GM03348 (cell line): ENCODE measurements around the gene PNMT.
A peak's percentile ranks its signal among the peaks of the same experiment; 100 is the strongest.

Experiments
- DNase-seq: peaks from one replicate; pipeline ENCODE4 v3.0.0; 2012; ENCODE audit warnings: low spot score

PNMT gene

DNA sequence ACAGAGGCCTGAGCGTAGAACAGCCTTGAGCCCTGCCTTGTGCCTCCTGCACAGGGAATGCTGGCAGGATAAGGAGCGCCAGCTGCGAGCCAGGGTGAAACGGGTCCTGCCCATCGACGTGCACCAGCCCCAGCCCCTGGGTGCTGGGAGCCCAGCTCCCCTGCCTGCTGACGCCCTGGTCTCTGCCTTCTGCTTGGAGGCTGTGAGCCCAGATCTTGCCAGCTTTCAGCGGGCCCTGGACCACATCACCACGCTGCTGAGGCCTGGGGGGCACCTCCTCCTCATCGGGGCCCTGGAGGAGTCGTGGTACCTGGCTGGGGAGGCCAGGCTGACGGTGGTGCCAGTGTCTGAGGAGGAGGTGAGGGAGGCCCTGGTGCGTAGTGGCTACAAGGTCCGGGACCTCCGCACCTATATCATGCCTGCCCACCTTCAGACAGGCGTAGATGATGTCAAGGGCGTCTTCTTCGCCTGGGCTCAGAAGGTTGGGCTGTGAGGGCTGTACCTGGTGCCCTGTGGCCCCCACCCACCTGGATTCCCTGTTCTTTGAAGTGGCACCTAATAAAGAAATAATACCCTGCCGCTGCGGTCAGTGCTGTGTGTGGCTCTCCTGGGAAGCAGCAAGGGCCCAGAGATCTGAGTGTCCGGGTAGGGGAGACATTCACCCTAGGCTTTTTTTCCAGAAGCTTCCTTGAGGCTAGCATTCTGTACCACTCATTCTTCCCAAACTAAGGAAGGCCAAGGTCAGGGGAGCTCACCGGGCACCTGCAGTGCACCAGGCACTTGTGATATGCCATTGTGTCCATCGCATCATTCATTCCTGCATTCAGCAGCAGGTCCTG, 1.9 kb downstream of the PNMT start:
- DNase-seq, result no peak

DNA sequence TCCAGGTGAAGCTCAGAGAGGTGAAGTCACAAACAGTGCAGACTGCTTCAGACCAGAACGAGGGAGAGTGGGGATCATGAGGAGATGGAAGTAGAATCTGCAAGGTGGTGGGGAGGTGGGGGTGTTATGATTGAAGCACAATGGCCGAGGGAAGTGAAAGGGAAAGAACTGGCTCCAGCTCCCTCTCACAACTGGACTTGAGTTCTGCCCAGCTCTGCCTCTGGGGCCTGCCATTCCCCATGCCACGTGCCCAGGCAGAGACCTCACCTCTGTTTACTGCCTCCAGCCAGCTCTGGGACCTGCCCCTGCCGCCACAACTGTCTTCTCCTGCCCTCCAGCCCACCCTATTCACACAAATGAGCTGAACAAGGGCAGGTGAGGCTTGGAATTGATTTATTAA, 2.5 kb downstream of the PNMT start:
- DNase-seq, result no peak

DNA sequence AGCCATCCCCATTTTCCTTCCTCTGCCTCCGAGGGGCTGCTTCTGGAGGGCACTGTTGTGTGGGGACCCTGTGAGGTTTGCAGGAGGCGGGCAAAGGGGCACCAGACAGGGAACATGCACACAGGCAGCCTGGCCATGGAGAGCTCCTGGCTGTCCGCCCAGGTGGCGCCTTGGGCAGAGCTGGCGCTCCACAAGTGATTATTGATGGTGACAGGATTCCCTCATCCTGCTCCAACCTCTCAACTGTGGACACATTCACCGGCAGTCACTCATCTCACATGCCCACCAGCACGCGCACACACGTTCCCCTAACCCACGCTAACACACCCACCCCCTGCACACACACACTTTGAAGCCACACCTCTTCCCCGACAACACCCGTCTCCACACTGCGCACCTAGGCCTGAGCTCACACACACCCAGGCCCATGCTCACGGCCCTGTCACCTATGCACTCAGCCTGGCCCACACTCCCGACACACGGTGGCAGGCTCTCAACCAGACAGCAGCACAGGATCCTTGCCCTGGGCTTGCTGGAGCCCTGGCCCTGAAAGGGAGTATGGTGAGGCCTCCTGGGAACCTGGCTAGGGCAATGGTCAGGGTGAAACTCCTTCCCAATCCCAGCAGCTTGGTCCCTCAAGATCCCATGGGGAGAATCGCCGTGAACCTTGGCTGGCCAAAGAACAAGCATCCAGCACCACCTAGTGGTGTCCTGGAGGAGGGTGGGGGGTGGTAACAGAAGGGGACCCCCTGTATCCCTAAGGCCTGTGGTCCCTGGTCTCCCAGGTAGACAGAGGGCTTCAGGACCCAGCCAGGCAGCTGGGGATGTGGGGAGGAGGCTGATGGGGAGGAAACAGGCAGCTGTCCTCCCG, 3.6 kb downstream of the PNMT start:
- peak; percentile 64 for DNase-seq

DNA sequence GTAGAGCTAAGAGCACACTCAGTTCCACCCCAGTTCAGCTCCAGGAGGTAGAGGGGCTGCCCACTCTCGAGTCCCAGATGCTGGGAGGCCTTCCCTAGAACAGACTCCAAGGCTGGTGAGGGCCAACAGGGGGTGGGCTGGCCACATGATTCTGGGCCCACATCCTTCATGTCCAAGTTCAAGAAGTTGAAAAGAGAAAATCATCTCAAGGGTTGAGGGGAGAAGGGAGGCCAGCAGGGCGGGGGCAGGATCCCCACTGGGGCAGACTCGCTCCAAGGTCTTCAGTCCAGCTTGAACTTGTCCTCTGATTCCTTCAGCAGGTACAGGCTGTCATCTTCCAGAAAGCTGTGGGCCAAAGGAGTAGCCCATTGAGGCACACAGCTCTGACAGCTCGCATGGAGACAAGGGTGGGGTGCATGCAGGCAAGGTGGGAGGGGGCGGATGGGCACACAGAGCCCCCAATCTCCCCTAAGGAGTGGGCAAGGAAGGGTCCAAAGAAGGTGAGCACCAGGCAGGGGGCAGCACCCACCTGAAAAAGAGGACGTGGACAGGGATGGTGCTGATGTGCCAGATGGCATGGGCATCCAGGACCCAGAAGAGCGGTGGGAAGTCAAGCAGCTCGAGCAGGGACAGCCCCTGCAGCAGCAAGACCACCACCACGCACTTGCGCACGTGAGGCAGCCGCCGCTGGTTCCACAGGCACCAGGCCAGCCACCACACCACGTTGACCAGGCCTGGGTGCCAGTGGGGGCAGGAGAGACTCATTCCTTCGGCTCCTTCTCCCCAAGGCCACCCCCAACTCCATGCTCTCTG, 4.5 kb downstream of the PNMT start:
- DNase-seq, result no peak

DNA sequence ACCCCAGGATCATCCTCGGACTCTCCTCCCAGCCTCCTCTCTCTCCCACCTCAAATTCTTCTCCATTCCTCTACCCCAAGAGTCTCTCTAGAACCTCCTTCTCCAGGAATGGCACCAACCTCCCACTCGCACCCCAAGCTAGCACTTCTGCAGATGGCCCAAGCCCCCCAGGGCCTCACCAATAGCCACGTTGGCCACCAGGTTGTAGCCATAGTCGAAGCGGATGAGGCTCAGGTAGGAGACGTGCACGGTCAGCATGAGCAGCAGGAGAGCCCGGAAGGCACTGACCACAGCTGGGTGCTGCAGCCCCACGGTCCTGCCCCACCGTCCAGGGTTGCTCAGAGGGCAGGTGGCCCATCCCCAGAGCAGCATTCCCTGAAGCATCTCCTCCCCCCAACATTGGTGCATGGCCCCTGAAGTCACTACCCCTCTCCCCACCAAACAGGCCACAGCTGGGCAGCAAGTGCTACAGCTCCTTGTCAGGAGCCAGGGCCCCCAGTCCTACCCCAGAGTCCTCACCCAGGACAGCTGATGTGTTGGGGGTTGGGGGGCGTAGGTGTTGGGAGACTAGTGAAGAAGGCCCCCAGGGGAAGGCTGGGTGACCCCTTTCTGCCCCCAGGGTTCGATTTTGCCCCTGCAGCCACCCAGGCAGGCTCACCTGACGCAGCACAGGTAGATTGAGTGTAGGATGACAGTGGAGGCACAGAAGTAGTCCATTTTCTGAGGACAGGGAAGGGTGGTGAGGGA, 5.3 kb downstream of the PNMT start:
- DNase-seq, result no peak

DNA sequence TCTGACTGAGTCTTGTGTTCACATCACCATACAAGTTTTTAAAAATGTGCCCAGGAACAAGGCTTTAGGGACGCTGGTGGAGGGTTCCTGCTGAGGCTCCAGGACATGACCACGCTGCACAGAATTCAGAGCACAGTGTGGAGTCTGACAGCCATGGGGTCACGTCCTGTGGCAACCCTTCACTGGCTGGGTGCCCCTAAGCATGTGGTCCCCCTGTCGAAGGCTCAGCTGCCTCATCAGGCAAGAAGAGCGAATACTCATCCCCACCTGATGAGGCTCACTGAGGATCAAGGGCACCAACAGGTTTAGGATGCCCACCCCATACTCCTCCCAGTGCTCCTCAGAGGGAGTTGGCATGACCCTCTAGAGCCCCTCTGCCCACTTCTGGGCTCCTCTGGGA, 5.9 kb downstream of the PNMT start:
- no peak for DNase-seq

DNA sequence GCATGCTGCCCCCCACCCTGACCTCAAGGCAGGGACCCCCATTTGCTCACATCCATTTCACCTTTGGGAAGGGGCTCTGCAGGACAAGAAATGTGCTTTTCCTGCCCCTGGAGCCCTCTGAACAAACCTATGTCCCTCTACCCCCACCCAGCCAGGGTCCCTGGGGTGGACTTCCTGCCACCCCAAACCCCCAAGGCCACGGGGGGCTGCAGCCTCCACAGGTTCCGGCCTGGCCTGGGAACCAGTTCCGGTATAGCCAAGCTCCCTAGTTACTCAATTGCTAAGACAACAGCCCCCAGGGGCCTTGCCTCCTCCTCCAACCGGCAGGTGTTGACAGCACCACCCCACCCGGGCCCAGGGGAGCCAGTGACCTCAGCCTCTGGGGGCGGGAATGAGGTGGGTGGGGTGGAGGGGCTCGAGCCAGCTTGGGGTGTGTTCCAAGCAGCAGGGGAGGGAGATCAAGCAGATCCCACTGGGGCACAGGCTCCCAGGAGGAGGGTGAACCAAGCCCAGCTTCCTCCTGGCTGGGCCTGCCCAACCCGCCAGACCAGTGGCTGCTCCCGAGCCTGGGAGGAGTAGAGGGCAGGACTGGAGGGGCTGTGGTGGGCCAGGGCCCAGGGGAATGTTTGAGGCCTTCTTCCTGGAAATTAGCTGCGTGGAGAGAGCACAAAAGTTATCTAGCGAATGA, 6.6 kb downstream of the PNMT start:
- DNase-seq, result no peak

DNA sequence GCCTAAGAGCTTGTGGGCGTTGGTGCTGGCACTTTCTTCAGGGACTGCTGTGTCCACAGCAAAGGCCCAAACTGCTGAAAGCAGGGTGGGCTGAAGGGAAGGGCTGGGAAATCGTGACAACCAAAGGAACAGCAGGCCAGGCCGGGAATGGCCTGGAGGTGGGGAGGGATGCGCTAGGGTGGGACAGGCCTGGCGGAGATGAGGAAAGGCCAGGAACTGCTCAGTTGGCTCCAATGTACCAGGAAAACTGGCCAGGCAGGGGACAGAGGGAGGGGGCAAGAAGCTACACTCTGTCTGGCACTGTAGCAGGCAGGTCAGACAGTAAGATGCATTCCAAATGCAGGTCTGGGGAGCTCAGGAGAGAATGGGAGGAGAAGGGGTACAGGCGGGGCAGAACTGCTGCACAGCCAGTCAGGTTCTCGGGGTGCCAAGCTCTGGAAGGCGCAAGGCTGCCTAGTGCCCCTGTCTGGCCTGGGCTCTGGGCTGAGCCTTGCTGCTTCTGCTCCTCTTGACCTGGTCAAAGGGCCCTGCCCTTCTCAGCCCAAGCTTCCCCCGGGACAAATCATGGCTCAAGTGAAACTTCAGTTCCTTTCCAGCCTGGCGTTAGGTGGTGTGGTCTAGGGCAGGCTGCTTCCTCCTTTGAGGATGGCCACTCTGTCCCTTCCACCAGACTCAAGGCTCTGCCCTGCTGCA, 7.3 kb downstream of the PNMT start:
- no peak for DNase-seq

DNA sequence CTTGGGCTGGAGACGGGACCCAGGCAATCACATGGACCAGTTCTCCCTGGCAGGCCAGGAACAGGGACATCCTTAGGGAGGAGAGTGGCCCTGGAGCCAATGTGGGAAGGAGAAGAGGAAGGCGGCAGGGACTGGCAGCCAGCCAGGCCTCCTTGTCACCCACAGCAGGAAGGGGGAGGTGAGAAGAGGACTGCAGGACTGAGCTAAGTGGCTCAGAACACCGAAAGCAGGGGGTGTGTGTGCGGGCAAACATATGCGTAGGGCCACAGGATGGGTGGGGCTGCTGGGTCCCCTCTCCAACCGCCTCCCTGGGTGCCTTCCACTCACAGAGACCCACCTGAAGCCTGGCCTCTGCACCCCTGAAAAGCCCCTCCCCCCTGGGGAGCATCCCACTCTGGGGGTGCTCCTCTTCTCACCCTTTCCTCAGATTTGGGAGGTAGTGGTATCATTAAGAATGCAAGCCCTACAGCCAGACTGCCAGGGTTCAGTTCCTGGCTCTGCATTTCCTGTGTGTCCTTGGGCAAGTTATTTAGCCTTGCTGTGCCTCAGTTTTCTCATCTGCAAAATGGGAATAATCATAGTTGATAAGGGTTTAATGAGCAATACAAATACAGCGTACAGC, 8.1 kb downstream of the PNMT start:
- no peak for DNase-seq

DNA sequence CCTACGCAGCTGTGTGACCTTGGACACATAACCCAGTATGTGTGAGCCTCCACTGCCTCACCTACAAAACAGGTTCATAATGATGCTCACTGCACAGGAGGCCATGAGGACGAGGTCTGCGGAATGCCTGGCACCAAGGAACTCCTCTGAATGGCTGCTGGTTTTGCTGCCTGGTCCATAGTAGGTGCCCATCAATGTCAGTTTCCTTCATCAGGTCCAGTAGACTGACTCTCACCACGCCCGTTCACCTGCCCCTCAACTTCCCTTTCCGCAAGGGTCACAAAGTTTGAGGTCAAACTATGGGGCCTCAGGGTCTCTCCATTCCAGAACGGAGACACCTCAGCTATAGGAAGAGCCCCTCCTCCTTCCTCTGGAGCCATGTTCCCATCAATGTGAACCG, 8.8 kb downstream of the PNMT start:
- no peak for DNase-seq

DNA sequence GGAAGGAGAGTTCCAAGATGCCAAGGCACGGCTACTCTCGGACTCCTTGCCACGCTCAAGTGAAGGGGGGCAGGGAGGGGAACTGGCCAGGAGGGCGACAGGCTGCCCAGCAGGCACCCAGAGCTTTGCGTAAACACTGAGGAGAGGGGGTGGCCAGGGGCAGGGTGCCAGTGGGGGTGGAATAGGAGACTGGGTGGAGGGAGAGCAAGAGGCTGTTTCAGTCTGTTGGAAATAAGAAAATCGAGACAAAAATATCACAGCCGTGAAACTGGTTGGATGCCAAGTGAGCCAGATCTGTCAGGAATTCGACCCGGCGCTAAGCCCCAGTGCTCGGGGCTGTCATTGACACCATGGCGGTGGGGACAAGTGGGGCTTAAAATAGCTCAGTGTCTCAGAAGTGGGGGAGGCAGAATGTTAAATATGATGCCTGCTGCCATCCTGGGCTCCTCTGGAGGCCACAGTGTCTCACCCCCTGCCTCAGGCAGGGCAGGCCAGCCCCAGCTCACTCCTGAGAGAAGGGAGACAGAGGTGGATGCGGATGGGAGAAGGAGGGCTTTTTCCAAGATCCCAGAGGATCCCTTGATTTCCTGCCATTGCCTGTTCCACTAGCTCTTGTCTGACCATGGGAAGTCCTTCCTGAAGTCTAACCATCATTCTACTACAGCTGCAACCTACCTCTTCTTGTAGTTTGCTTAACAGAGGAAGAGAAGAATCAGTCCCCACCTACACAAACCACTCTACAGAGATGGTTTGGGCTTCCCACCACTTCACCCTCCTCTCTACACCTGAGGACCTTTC, 9.5 kb downstream of the PNMT start:
- DNase-seq, result no peak

DNA sequence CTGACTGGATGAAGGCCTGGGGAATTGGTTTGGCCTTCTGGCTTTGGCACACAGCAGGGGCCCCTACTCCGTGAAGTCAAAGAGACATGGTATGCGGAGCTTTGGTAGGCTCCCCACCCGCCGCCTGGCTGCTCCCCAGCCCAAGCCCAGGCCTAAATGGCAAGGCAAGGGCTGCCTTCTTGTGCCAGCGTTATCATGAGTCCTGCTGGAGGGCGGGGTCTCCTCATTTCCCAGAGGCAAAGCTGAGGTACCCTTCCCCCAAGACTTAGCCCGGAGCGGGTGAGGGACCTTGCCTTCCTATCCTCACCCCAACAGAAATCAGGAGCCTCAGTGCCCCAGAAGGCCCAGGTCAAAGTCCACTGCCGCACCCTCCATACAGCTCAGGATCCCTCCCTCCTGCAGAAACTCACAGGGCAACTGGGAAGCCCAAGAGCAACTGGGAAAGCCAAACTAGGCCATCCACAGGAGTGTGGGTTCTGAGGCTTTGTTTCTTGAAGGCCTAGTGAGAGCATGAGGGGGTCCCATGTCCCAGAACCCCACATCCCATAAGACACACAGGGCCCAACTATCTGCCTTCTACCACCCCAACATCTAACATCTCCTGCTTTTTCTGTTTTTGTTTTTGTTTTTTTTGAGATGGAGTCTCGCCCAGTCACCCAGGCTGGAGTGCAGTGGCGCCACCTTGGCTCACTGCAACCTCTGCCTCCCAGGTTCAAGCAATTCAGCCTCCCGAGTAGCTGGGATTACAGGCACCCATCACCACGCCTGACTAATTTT, 10.3 kb downstream of the PNMT start:
- no peak for DNase-seq

DNA sequence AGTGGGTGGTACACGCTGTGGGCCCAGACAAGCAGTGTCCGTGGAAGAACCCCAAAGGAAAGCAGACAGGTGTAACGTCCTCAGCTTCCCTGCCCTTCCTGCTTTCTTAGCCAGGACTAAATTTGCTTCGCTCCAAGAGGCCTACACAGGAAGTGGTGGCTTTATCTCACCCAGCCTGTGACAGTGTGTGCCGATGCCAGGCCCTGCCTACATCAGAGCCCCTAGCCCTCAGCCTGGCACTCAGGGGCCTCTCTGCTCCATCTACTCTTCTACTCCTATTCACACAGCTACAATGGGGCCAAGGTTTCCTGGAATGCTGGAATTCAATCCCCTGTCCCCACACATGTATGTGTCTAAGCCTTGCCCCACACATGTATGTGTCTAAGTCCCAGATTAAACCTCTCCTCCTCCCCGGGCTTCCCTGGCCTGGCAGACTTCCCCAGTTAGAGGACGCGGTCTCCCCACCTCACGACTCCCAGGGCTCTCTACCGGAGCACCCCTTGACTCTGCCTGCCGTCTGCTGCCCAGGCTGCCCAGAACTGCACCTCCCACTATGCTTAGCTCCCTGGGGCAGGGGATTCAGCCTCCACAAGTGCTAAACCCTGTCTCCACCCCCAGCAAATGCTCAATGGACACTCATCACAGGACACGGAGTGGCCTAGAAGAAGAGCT, 11.4 kb downstream of the PNMT start:
- no peak for DNase-seq

DNA sequence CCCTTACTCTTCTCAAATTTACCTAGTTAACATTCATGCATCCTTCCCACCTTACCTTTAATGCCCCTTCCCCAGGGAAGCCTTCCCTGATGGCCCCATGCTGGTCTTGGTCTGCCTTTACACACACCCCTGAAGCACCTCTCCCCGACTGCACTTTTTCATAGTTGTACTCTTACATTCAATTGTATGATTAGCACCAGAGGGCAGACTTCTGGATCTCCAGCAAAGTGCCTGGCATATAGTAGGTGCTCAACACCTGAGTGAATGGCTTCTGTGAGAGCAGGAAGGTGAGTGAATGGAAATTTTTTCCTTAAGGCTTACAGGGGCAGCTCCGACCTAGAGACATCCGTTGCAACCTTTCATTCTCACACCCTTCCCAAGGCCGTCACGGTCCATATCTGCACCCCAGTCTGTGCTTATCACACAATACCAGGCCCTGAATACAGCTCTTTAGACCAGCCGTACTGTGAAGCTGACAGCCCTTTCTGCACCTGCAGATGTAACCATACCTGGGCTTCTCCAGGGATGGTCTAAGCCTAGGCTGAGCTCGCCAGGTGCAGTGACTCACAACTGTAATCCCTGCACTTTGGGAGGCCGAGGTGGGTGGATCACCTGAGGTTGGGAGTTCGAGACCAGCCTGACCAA, 15.2 kb downstream of the PNMT start:
- no peak for DNase-seq

DNA sequence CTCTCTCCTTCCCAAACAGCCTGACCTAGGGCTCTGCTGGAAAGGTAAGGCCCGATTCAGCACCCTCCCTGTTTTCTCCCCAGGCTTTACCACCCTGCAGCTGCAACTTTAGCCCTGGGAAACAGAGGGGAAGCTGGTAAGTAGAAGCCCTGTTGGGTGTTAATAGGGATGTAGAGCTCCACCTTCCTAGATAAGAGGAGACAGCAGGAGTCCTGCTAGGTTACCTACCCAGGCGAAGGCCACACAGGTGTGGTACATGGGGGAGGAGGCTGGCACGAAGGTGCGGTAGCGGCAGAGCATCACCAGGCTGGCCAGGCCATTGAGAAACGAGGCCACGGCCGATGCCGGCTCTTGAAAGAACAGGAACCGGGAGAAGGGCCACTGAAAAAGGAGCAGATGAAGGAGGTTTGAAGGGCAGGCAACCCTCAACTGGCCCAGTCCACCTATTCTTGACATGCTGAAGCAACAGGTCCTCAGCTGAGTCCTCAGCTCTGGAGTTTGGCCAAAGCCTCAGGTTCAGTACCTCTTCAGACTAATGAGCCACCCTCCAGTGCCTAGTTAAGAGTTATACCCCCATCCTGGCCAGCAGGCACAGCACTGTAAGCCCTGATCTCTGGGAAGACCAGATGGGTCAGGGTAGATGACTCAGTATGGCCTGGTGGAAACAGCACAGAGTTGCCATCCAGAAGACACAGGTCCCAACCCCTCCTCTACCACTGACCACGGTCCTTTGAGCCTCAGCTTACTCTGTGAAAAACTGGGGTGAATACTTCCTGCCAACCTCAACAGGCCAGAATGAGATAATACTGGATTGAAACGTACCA, 16.3 kb downstream of the PNMT start:
- no peak for DNase-seq

DNA sequence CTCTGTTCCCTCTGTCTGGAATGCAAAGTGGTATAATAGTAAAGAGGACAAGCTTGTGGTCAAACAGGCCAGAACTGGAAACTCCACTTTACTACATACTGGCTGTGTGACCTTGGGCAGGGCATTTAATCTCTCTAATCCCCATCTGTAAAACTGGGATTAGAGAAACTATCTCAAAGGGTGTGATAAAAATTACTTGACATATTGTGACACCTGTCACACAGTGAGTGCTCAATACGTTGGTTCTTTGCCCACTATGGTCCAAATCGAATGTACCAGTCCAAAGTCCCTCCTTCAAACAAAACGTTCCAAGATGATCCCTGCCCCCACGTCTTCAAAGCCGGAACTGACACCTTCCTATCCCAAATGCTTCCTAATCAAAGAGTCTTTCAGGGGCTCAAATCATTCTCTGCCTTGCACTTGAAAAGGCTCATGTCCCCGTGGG, 18.9 kb downstream of the PNMT start:
- DNase-seq, result no peak
